Jurkat, Clone E6-1 (cell line): ENCODE results near the gene KRTAP4-16.
"Not testable (repeated sequence)": the region's sequence is repeated elsewhere in the genome, so short reads cannot be mapped to it uniquely, and the experiment has no call there.

ENCODE experiments used
- DNase-seq: peaks from one replicate; pipeline ENCODE4 v3.0.0-alpha.2; 2011; ENCODE audit warnings: low read depth, low spot score
- H3K4me3 ChIP-seq: 2 replicates; pipeline ENCODE4 v1.5.1; 2011; ENCODE audit warnings: mild to moderate bottlenecking, low read length, control low read depth, moderate library complexity

Gene KRTAP4-16

DNA sequence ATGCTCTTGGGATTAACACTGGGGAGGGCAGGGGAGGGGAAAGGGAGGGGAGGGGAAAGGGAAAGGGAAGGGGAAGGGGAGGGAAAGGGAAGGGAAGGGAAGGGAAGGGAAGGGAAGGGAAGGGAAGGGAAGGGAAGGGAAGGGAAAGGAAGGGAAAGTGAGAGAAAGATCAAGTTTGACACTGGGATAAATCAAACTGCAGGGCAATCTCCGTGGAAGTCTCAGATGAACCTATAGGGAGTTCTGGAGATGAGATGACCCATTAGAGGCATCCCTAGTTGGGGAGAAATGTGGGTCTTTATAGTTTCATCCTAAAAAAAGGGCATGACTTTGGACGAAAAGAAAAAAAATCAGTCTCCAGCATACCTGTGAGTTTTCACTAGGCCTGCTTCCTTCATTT is 19.7 kb upstream of the KRTAP4-16 start:
- DNase-seq, result no peak
- H3K4me3 ChIP-seq, result no peak overlapping the region

DNA sequence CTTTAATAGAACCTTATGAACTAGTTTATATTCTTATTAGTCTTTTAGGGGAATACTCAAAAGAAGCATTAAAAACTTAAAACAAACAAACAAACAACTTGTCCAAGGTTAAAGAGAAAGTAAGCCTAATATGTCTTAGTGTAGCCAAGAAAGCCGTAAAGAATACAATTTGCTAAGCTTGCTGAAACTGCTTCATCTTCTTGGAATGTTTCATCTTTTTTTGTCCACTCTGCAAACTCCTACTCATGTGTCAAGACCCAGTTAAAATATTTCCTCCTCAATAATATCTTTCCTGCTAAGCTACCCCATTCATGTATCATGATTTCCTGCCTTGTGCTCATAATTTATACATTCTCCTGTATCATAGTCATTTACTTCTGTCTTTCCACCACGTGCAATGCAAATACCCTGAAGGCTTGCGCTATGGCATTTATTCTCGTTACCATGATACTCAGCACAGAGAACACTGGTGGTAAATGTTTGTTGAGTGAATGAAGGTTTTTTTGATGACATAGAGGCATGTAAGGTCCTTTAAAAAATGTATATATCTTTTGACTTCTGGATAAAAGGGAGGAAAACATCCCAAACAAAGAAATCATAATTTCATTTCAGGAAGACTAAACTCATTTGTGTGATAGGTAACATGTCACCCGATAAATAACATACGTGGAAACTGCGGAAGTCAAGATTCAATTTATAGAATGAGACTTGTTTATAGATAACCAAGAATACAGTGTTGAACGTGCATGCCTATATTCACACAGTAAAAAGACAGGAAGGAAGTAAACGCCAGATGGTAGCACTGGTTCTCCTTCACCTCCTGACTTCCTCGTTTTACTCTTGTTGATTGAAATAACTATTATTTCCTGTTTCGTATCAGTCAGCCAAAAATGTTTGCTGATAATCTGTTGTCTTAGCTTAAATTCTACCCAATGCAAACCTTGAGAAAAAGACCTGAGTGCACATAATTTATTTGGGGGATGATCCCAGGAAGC is 18.0 kb upstream of the KRTAP4-16 start:
- not testable (repeated sequence) for DNase-seq

DNA sequence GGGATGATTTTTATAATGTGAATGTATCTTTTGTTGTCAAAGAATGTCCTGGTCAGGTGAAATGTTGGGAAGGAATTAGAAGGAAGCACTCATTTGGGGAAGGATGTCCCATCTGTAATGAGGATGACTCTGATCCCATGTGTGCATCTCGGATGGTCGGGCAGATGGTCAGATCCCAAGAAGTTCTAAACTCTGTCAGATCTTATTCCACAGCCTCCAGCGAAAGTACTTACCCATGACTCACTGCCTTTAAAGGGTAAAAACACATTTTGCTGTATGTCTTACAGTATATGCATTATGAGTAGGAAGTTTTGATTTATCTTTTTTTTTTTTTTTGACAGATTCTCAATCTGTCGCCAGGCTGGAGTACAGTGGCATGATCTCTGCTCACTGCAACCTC is 16.7 kb upstream of the KRTAP4-16 start:
- H3K4me3 ChIP-seq, result no peak overlapping the region

More for the DNA sequence above, 18.0 kb upstream of the KRTAP4-16 start:
- not testable (repeated sequence) for H3K4me3 ChIP-seq

DNA sequence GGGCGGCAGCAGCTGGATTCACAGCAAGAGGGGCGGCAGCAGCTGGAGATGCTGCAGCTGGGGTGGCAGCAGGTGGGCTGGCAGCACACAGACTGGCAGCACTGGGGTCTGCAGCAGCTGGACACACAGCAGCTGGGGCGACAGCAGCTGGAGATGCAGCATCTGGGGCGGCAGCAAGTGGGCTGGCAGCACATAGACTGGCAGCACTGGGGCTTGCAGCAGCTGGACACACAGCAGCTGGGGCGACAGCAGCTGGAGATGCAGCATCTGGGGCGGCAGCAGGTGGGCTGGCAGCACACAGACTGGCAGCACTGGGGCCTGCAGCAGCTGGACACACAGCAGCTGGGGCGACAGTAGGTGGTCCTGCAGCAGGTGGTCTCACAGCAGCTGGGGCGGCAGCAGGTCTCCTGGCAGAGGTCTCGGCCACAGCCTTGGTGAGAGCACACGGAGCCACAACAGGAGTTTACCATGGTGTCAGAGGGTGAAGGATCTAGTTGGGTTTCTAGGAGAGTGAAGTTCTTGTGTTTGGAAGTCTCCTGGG is 15.9 kb upstream of the KRTAP4-16 start, which contains the start of gene KRTAP4-11:
KRTAP4-11 (minus strand) TSS at position 528 of the 541 bp plus-strand sequence; CDS start at position 470, 58 bp downstream.
- not testable (repeated sequence) for DNase-seq, H3K4me3 ChIP-seq

More for the DNA sequence above, 16.7 kb upstream of the KRTAP4-16 start:
- no peak for DNase-seq

DNA sequence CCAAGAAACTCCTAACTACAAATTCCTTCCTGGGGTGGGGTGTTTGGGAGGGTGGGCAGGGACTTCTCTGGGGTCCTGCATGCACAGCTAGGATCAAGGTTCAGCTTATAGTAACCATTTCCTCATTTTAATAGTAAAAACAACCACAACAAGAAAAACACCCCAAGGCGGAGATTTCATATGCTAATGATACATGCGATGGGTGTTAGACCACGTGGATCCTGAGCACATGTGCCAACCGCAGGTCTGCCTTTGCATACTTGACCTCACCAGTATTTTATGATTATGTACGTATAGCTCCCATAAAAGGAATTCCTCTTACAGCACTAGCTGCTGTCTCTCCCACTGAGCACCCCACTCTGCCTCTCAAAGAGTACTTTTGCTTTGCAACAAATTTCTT is 14.3 kb upstream of the KRTAP4-16 start:
- no peak overlapping the region for H3K4me3 ChIP-seq
- no peak for DNase-seq

DNA sequence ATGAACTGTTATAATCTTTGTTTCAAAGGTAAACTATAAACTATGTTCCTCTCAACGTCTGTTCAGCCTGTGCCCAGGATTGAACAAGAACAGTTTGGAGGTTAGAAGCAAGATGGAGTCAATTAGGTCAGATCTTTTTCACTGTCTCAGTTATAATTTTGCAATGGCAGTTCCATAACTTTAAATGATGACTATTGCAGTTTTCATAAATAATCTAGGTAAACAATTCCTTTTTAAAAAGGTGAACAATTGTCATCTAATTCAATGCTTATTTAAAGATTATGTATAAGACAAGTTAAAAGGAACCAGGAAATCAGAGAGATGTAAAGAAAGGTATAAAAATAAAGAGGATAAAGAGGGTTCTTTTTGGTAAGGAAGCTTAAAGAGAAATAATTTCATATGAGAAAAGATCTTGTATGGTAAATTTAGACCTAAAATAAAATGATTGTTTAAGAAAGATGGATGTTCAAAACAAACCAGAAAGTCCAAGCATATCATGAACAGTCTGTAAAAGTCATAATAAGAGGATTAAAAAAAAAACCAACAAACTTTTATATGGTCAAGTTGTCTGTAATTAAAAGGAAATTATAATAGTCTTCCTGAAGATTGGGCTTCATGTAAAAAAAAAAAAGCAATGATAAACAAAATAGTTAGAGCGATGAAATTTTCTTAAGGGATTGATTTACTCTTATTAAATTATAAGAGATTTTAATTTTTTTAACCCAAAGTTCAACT is 9.3 kb upstream of the KRTAP4-16 start:
- DNase-seq, result no peak
- H3K4me3 ChIP-seq, result no peak overlapping the region

DNA sequence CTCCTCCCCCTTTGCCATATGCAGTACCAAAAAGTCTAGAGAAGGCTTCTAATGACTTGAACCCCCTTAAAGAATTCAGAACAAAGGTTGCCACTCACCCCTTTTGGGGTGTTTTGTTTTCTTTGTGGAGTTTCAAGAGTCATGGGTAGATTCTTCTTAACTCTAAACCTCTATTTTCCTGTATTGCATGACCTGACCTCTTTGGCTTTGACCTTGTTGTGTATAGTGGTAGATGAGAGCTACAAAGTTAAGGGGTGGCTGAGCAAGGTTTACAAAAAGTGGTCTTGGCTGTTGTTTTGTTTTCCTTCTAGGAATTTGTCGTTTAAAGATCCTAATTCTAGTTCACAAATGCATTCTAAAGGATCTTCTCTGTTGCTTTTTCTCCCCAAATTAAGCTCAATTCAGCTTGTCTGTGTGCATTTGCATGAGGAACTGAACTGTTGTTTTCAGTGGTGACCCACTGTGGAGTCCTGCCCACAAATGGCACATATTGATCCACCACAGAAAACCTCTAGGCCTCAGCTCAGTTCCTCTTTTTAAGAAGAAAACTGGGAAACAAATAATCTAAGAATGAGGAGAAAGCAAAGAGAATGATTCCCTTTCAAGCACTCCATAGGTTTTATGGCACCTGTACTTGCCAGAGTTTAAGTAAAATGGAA is 6.8 kb upstream of the KRTAP4-16 start:
- H3K4me3 ChIP-seq, DNase-seq: not testable (repeated sequence)

DNA sequence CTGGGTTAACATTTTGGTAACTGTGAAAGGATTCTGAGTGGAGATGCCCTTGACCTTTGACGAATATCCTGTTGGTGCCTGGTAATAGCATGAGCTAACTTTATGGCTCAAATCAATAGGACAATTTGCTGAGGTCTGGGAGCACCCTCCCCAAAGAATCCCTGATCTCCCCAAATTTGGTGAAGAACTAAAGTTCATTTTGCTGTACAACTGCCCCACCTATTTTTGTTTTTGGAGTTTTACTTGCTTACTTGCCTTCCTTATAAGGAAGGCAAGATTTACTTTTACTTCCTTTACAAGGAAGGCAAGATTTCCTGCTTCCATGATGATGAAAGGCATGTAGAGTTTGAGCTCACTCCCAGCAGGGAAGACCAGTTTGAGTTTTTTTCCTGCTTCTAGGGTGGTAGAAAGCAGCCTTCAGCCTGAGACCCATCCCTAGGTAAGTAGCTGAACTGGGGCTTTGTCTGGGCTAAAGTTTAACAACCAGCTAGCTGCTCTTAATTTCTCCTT is 6.0 kb upstream of the KRTAP4-16 start:
- DNase-seq, result no peak
- no peak overlapping the region for H3K4me3 ChIP-seq

DNA sequence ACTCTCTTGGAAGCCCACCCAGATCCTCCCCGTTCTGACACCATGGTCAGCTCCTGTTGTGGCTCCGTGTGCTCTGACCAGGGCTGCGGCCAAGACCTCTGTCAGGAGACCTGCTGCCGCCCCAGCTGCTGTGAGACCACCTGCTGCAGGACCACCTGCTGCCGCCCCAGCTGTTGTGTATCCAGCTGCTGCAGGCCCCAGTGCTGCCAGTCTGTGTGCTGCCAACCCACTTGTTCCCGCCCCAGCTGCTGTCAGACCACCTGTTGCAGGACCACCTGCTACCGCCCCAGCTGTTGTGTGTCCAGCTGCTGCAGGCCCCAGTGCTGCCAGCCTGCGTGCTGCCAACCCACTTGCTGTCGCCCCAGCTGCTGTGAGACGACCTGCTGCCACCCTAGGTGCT is 3.3 kb upstream of the KRTAP4-16 start, which contains the start of gene KRTAP4-9:
KRTAP4-9 (plus strand) TSS at position 43 of the 400 bp plus-strand sequence; CDS start at position 43, 0 bp downstream.
- not testable (repeated sequence) for H3K4me3 ChIP-seq, DNase-seq

DNA sequence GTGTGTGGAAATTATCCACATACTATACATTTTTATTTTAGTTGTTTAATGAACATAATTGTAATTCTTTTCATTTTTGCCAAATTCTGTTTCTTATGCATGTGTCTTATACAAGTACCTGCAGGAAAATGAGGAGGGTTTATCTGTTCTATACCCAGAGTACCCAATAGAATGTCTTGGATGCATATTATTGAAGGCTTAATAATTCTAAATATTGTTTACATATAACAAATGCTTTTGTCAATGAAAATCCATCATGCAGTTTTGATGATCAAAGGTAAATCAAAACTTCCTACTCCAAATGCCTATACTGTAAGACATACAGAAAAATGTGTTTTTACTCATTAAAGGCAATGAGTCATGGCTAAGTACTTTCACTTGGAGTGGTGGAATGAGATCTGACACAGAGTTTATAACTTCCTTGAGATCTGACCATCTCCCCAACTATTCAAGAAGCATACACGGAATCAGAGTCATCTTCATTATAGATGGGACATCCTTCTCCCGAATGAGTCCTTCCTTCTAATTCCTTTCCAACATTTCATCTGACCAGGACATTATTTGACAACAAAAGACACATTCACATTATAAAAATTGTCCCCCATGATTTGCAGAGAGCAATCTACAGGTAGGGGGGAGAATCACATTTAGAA is 2.5 kb upstream of the KRTAP4-16 start:
- not testable (repeated sequence) for DNase-seq, H3K4me3 ChIP-seq

DNA sequence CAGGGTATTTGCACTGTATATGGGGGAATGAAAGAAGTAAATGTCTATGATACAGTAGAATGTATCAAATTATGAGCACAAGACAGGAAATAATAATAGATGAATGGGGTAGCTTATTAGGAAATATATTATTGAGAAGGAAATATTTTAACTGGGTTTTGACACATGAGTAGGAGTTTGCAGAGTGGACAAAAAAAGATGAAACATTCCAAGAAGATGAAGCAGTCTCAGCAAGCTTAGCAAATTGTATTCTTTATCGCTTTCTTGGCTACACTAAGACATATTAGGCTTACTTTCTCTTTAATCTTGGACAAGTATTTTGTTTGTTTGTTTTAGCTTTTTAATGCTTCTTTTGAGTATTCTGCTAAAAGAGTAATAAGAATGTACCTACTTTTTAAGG is 1.9 kb upstream of the KRTAP4-16 start:
- no peak for DNase-seq
- H3K4me3 ChIP-seq, result no peak overlapping the region

DNA sequence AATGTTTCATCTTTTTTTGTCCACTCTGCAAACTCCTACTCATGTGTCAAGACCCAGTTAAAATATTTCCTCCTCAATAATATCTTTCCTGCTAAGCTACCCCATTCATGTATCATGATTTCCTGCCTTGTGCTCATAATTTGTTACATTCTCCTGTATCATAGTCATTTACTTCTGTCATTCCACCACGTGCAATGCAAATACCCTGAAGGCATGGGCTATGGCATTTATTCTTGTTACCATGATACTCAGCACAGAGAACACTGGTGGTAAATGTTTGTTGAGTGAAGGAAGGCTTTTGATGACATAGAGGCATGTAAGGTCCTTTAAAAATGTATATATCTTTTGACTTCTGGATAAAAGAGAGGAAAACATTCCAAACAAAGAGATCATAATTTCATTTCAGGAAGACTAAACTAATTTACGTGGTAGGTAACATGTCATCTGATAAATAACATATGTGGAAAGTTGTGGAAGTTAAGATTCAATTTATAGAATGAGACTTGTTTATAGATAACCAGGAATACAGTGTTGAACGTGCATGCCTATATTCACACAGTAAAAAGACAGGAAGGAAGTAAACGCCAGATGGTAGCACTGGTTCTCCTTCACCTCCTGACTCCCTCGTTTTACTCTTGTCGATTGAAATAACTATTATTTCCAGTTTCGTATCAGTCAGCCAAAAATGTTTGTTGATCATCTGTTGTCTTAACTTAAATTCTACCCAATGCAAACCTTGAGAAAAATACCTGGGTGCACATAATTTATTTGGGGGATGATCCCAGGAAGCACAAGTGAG is 2.1 kb downstream of the KRTAP4-16 start:
- H3K4me3 ChIP-seq, DNase-seq: not testable (repeated sequence)

DNA sequence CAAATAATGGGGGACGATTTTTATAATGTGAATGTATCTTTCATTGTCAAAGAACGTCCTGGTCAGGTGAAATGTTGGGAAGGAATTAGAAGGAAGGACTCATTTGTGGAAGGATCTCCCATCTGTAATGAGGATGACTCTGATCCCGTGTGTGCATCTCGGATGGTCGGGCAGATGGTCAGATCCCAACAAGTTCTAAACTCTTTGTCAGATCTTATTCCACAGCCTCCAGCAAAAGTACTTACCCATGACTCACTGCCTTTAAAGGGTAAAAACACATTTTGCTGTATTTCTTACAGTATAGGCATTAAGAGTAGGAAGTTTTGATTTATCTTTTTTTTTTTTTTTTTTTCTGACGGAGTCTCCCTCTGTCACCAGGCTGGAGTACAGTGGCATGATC is 3.5 kb downstream of the KRTAP4-16 start:
- H3K4me3 ChIP-seq, result no peak overlapping the region
- DNase-seq, result no peak

DNA sequence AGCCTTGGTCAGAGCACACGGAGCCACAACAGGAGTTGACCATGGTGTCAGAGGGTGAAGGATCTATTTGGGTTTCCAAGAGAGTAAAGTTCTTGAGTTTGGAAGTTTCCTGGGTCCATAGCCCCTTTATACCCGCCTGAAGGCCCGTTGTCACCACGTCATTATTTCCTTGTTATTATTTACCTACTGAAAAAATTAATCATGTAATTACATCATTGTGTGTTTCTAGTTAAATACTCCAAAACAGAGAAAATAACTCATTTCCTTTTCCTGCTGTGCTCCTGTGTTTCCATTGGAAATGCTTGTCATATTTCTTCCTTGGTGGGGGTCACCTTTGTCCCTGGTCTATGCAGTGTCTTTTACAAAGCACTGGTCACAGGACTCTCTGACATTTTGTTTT is 4.0 kb downstream of the KRTAP4-16 start, which contains the start of gene KRTAP4-8:
KRTAP4-8 (minus strand) TSS at position 101 of the 400 bp plus-strand sequence; CDS start at position 43, 58 bp downstream.
- no peak within 1 kb of the TSS for H3K4me3 ChIP-seq
- no peak for DNase-seq

DNA sequence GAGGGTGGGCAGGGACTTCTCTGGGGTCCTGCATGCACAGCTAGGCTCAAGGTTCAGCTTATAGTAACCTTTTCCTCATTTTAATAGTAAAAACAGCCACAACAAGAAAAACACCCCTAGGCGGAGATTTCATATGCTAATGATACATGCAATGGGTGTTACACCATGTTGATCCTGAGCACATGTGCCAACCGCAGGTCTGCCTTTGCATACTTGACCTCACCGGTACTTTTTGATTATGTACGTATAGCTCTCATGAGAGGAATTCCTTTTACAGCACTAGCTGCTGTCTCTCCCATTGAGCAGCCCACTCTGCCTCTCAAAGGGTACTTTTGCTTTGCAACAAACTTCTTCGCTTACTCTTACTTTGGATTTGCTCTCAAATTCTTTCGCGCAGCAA is 6.0 kb downstream of the KRTAP4-16 start:
- H3K4me3 ChIP-seq, result no peak overlapping the region

DNA sequence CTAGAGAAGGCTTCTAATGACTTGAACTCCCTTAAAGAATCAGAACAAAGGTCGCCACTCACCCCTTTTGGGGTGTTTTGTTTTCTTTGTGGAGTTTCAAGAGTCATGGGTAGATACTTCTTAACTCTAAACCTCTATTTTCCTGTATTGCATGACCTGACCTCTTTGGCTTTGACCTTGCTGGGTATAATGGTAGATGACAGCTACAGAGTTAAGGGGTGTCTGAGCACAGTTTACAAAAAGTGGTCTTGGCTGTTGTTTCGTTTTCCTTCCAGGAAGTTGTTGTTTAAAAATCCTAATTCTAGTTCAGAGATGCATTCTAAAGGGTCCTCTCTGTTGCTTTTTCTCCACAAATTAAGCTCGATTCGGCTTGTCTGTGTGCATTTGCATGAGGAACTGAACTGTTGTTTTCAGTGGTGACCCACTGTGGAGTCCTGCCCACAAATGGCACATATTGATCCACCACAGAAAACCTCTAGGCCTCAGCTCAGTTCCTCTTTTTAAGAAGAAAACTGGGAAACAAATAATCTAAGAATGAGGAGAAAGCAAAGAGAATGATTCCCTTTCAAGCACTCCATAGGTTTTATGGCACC is 13.2 kb downstream of the KRTAP4-16 start:
- not testable (repeated sequence) for DNase-seq, H3K4me3 ChIP-seq

More for the DNA sequence above, 6.0 kb downstream of the KRTAP4-16 start:
- no peak for DNase-seq
